DMS79 (cell line): ENCODE results near the gene AHNAK2.

Experiments used
- DNase-seq: peaks from one replicate; lab custom pipeline; 2025; lab: John Stamatoyannopoulos, UW

The AHNAK2 gene

DNA sequence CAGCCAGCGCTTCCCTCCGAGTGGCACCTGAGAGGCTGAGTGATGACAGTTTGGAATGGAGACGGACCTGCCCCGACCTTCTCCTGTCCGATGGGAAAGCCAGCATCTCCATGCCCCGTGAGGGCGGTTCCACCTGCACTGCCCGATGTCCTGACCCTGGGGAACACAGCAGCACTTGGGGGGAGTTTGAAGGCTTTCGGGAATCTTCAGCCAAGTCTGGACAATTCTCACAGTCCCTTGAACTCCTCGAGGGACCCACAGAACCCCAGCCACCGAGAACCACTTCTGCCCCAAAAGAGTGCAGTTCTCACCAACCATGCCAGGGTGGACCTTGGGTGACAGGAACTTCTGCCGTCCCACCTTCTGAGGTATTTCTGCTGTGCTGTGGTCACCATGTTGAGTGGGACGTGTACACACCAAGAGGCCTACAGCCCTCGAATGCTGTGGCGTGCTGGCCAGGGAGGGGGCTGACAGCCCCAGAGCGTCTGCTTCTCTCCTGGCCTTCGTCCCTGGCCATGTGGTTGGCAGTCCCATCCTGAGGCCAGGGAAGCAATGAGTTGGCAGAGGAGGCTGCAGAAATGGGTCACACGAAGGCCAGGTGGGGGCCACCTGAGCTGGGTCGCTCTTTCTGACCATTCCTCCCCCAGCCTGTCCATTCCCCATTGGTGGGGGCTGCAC, 8.5 kb upstream of the AHNAK2 start:
- DNase-seq: no peak

DNA sequence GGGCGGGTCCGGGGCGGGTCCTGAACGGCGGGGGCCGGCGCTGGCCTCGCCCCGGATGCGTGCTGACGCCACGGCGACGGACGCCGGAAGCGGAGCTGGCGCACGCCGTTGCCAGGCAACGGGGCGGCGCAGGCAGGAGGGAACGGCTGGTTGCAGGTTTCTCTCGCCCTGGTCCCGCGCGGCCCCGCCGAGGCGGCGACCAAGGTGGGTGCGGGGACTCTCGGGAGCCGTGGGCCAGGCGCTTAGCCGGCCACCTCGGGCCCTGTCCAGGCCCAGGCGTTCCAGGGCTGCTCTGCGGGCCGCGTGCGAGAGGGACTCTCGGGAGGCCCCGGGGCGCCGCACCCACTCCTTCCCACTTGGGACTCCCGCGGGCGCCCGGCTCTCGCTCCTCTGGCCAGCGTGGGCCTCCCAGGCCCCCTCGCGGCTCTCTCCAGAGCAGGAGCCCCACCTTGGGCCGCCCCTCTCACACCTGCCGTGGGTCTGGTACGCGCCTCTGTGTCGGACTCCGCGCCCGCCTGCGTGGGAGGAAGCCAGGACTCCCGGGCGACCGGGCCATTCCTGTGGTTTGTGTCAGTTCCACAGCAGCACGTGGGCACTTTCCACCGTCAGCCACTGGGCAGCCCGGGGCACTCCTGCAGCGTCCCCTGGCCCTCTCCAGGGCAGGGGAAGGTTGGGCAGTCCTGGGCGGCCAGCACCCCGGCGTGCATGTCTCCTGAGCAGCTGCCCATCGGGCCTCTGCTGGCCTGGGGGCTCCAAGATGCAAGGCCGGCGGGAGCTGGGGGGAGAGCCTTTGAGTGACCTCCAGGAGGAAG, 7.7 kb upstream of the AHNAK2 start, which contains the start of gene CLBA1:
TSS of gene CLBA1 (plus strand) at position 114 of the 812 bp plus-strand sequence. CDS start at position 758, 644 bp downstream.
- DNase-seq: peak; percentile 91

DNA sequence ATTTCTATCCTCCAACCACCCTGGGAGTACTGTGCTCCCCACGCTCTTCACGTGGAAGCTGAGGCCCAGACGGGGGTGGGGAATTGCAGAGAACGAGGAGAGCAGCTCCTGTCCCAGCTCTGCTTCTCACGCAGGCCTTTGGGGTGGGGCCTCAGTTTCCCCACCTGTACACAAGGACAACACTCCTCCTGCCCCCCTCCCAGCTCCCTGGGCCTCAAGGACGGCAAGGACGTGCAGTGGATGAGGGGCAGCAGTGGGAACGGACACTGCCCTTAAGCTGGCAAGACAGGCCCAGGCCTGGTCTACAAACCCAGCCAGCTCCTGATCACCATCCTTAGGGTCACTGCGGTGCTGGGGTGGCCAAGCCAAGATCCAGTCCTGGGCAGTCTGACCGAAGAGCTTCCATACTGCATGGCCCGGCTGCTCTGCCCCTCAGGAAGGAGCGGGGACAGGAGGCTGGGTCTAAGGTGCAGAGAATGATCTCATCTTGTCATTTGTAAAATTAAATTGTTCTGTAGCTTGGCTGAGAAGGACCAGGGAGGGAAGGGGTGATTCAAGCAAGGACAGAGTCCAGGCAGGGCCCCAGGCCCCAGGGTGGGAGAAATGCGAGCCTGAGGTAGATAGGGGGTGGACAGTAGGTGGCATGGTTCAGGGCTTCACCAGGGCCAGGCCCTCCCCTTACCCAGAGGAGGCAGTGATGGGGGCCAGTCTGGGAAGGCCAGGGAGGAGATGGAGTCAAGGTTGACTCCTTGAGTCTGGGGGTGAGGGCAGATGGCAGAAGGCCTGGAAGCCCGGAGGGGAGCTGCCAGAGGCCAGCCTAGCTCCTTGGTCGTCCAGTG, 6.1 kb upstream of the AHNAK2 start:
- DNase-seq: no peak

DNA sequence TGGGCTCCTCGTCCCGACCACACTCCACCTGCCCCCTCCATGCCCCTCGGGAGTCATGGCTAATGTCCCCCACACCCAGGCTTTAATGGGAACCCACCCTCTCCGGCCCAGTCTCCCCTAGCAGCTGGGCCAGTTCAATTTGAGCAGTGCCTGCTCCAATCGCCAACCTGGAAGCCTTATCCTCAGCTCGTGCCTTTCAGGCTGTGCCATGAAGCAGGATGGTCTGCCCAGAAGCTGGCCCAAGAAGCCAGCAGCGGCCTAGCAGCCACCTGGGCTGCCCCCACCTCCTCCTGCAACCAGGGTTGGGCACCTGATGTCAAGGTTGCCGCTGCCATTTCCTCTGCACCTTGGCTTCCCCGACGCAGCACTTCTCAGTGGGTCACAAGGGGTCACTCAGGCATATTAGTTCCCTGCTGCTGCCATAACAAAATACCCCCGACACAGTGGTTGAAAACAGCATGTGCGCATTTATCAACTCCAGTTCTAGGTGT, 5.1 kb upstream of the AHNAK2 start:
- DNase-seq: no peak

DNA sequence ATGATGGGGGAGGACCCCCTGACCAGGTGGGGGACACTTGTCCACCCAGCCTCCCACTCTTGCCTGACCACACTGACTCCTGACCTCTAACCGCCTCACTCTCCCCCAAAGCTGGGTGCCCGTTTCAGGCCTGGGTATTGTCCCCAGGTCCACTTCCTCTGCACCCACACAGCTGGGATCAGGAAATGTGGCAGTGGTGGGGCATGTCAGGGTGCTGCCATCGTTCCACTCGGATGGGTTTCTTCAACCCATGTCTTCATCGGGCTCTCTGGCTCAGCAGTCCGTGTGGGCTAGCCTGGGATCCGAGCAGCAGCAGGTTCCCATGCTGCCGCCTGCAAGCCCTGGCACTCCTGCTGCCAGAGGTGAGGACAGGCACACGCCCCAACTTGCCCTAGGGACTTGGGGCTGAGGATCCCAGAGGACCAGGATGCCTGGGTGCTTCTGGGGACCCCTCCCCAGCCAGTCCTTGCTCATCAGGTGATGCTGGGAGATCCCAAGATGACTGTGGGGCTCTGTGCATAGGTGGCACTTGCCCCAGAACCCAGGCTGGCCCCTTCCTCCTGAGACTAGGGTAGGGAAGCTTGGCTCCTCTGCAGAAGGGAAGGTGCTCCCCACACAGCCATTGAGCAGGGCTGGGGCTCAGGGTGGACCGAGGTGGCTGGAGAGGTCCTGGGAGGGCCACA, 4.5 kb upstream of the AHNAK2 start:
- DNase-seq: no peak

DNA sequence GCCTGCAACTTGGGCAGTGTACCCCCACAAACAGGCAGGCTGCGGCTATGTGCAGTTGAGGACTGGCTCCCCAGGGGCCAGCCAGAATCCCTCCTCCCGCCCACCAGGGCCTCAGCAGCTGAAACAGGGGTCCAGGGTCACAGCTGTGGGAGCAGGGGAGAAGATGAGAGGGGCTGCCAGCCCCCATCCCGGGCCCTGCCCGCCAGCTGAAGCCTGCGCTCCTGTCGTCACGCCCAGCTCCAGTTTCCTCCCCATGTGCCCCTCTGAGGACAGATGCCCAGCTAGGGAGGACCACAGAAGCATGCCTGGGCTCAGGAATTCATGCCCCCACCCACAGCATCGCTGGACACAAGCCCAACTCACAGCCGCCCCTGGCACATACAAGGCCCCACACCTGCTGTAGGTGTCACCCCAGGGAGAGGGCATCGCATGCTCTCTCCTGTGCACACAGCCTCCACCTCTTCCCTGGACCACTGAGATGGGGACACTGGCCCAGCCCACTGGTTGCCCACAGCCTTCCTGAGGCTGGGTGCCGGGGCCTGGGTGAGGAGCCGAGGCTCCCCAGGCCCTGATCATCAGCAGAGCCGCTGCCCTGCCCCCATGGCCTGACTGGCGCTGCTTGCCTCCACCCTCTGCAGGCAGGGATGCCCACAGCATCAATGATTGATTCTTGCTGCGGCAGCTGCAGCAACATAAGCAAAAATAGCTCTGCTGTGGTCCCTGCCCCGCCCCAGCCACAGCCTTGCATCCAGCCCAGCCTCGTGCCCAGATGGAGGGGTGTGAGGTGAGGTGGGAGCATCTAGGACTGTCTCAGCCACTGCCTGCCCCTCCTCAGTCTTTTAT, 3.7 kb upstream of the AHNAK2 start:
- DNase-seq: no peak

DNA sequence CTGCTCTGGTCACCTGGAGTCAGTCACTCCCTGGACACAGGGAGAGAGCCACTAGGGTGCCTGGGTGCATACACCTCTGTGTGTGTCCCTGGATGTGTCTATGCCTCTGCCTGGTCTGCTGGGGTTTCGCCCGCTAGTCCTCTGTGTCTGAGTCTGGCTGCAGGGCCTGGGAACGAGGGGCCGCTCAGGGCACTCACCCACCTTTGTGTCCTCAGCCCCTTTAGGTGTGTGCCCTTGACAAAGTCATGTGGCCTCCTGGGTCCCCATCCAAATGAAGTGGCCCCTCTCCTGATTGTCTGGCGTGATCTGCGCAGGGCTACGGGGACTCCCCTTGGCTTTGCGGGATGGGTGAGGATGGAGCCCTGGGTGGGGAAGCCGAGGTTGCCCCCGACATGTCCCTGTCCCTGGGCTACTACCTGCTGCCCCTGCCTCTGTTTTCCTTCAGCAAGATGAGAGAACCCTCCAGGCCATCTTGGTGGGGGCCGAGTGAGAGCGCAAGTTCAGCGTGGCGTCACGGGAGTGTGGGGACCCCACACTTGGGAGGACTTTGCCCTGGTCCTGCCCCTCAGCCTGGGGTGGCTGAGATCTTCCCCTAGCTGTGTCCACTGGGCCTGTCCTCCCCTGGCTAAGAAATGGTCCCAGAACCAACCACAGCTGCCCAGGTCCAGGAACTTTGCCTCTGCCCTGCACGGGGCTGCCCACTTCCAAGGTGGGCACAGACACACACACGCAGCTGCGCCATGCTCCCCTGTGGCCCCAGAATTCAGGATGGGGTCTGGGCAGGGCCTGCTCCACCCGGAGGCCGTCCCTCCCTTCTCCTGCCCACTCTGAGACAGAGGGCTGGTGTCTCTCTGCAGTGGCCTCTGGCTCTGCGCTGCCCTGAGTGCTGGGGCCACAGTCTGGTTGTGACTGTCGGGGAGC, 2.7 kb upstream of the AHNAK2 start:
- no peak for DNase-seq

DNA sequence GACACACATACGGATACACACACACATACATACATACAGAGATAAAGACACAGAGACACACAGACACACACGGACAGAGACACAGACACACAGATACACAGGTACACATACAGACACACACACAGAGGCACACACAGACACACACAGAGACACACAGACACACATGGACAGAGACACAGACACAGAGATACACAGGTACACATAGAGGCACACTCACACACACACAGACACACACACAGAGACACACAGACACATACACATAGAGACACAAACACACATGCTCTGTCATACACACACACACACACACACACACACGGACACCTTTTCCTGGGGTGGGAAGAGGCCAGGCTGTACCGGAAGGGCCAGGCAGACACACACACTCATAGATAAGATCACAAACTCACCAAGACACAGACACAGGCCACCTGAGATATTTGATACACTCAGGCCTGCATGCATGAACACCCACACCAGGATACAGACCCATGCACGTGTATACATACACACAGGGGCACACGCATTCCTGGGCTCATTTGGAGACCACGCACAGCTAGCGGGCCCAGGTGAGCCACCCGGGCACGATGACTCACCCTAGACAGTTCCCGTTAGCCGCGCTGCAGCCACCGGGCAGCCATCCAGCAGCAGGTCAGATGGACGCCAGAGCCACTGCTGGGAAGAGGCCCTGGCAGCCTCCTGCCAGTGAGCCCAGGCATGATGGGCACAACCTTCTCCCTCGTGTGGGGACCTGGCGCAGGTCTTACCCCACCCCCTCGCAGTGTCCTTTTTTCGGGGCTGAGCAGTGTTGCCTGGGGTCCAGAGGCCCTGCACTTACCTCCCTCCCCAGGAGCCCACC, 1.8 kb upstream of the AHNAK2 start:
- peak; percentile 27 for DNase-seq

DNA sequence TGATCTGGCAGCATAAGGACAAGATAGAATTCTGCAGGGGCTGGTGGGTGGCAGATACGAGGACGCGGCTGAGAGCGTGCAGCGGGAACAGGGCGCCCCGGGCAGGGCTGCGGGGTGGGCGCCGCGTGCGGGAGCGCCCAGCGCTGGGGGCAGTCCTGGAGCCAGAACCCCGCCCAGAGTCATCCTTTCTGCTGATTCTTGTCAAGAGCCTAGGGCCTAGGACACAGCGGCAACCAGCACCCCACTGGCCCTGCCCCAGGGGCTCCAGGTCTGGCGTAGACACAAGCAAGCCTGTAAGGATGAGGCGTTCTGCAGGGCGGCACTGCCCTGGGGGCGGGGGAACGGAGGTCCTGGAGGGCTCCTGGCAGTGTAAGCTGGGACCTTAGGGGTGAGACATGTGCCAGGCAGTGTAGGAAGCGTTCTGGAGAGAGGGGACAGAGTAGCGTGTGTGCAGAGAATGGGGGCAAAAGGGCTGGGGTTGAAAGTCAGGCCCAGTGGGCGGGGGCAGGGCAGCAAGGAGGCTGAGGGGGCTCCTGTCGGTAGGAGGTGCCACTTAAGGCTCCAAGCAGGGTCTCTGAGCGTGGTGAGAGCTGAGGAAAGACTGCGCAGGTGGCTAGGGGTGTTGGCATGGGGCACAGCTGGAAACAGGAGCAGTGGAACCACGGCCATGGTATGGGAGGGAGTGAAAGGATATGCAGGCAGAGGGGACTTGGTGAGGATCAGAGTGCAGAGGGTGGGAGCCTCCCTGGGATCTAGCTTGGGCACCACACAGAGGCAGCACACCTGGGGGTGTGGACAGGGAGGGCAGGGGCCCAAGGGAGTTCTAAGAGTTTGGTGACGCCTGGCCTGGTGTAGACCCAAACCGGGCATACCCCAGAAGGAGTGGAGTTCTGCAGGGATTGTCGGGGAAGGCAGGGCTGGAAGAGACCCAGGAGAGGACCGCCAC, 845 bp upstream of the AHNAK2 start:
- DNase-seq: no peak

DNA sequence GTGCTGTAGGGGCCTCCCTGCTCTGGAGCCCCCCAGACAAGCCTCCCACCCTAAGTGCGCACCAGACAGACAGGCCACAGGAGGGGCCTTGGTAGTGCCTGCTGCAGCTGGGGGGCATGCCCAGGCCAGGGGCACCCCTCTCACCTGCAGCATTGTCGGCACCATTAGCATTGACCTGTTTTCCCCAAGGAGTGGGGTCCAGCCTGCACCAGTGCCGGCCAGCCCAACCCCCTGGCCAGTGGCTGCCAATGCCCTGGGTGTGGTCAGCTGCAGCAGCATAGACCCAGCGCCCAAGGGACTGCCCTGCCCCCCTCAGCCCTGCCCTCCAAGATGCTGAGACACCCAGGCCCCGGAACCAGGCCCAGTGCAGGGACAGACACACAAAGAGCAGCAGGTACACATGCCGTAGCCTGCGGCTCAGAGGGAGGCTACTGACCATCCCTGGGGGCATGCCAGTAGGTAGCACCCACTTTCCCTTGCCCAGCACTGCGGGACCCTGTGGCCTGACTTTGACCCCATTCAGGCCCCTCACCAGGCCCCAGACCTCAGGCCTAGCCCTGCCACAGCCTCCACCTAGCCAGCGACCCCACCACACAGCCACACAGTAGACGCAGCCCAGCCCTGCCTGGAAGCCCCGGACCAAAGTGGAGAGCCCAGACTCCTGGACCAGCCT, 1.0 kb downstream of the AHNAK2 start:
- DNase-seq: no peak

DNA sequence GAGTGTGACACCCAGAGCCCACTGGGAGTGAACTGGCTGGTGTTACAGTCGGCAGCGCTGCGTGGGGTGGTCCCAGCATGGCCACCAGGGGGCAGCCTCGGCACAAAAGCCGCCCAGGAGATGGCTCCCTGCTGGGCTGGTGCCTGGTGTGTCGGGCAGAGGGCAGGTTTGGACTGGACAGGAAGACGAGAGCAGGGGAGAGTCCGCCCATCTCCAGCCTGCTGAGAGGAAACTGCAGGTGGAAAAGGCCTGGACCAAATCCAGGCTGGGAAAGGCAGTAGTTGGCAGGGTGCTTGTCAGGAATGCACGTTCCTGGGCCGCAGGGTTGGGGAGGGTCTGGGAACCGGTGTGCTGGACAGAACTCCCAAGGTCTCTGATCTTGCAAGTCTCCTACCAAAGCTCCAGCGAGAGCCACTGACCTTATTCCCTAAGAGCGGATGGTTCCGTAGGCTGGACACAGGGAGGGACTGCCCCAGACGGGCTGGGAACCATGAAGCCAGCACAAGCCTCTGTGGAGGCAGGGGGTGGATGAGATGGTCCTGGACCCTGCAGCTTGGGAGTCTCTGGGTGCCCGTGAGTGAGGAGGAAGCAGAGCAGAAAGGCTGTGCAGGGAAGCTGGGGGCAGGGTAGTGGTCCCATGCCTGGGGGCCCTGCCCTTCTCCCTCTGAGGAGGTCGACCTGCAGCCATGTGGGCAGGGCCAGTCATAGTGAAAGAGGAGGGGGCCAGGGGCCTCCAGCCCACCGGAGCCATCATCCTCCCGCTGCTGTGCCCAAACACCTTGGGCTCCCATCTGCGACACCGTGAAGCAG, 1.8 kb downstream of the AHNAK2 start:
- DNase-seq: peak; percentile 83

DNA sequence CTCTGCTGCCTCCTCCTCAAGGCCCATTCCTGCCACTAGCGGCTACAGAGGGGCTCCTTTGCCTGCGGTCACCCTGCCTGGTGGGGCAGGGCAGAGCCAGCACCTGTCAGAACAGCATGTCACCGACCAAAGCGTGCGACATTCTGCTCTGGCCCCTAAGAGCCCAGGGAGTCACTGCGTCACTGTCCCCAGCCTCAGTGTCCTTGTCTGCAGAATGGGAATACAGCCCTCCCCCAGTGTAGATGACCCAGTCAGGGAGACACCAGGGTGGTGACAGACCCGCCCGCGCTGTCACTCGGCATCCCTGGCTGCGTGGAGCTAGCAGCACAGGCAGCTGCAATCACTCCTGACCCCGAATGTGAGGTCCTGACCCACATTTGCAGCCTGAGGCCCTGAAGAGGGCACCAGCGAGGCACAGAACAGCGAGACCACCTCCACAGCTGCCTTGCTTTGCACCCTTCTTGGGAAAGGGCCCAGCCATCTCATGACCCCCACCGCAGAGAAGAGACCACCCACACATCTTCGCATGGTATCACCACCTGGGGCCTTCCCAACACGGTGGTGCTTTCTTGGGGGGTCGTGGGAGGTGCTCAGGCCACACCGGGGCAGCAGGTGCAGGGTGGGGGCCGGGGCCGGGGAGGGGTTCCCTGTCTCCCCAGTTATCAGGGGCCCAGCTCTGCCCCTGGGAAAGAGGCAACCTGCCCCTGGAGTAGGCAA, 2.5 kb downstream of the AHNAK2 start:
- no peak for DNase-seq

DNA sequence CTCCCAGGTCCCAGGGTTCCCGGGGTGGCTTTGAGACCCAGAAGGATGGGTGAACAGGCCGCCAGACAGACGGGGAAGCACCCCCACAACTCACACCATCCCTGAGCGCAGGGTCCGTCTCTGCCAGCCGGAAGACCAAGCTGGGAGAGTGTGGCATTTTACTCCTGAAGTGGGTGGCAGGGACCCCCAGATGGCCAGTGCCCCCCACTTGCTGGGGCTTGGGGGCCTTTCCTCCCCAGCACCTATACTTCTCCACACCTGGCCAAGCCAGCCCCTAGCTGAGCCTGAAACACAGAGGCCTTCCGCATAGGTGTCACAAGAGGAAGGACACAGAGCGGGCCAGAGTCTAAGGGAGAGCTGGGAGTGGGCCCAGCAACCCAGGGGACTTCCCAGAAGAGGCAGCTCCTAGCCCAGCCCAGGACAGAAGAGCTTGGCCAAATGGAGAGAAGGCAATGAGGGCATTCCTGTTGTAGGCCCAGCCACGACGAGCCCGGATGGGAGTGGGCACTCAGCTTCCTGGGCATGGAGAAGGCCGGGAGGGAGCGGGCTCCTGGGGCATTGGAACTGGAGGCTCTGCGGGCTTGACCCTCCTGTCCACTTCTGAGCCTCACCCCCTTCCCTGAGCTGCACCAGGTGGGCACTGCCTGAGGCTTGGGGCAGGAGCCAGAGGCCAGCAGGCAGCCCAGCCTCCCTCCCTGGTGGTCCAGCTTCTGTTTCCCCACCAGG, 3.3 kb downstream of the AHNAK2 start:
- DNase-seq: no peak

DNA sequence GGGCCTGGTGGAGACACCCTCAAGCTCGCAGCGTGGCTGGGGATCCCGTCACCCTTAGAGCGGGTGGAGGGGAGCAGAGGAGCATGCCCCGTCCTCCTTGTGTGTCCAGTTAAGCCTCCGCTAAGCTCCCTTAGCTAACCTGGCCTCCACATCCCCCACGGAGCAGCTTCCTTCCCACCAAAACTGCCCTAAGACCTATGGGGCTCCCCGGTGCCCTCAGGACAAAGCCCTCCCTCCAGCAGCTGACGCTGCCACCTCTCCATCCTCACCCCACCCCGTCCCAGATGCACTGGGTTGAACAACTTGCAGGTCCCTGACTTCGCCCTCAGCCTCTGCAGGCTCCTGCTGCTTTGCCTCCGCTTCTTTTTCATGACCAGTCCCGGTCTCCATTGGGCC, 4.0 kb downstream of the AHNAK2 start:
- no peak for DNase-seq
